ENCODE data around the gene CCDC81. TPM values are rescaled to one million over a fixed set of nuclear protein-coding genes. Genes with fewer than 3 reads are reported as not detected.

Gene CCDC81
- total and polyA plus RNA-seq, 2 of the 4 experiments (the other 2 are of a cell fraction) = 3.1 to 6.5 TPM

DNA sequence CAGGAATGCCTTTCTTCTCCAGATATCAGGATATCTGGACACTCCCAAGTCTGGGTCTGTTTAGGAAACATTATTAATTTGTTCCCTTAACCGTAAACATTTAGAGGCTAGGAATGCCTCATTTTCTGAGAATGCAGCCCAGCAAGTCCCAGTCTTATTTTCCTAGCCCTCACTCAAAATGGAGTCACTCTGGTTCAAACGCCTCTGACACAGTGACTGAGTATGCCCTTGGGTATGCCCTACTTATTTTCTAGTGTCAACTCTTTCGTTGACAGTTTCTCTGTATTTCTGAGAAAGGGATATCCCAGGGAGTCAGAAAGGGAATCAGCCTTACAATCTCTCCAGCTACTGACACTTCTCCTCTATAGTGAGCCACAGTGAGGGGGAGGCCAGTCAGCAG is 16.0 kb upstream of the CCDC81 start:
- no peak overlapping the region for H3K4me2 ChIP-seq (ENCODE audit: low read depth, low read length)
- H3K14ac ChIP-seq (replicated peaks; ENCODE audit: low read depth, low read length) = no peak overlapping the region
- H3K9me1 ChIP-seq (ENCODE audit: insufficient read depth, low read length) = no peaks in the 10 kb centered on the region; the same call in 1 of the 2 replicates
- no peak overlapping the region for H2AK9ac ChIP-seq (replicated peaks; ENCODE audit: low read depth, low read length, poor library complexity)
- H3K56ac ChIP-seq (ENCODE audit: extremely low read depth, insufficient read depth, low read length) = no peak overlapping the region
- ATAC-seq (ENCODE audit: low read depth) (no peak; the same call in 1 of the 2 replicates), DNase-seq (no peak)
- peaks cover 3% of the 10 kb centered on the region; the same call in 1 of the 2 replicates for H3K4me1 ChIP-seq (ENCODE audit: control insufficient read depth, insufficient read depth, low read length)
- H3K27me3 ChIP-seq (ENCODE audit: control insufficient read depth, insufficient read depth, low read length) = no peaks in the 10 kb centered on the region
- H3K4ac ChIP-seq (ENCODE audit: low read depth, low read length) = no peak overlapping the region
- H4K91ac ChIP-seq (ENCODE audit: insufficient read depth, low read depth, low read length) = no peak overlapping the region
- no peaks in the 10 kb centered on the region for H3K79me1 ChIP-seq (ENCODE audit: low read depth in 1 of 2, low read length in 2 of 2)
- ChIA-PET POLR2A (ENCODE audit: unreplicated experiment) (no interaction called here), CTCF (interaction anchor here (0.6 kb wide), 1 partner anchor 226 kb away, joined by 3 read pairs; no protein-coding TSS in a partner anchor)
- no peak overlapping the region for H2AFZ ChIP-seq (replicated peaks; ENCODE audit: low read length, poor library complexity)
- no peak overlapping the region for H3K27ac ChIP-seq (ENCODE audit: insufficient read depth, low read length)
- intact Hi-C loops (cut with micrococcal nuclease) = no loop called here
- no peak overlapping the region for H2BK120ac ChIP-seq (ENCODE audit: low read depth, low read length)
- 0 out of 2 replicates have a peak overlapping the region, but pooled peaks have one; percentile 36 for H3K23ac ChIP-seq (ENCODE audit: low read depth, low read length)
- BruUV-seq (replicated peaks) = no TSS peak
- H2BK15ac ChIP-seq (ENCODE audit: low read depth, low read length) = no peak overlapping the region
- no peaks in the 10 kb centered on the region for H4K20me1 ChIP-seq (ENCODE audit: insufficient read depth, low read length)
- no peak overlapping the region for H2BK20ac ChIP-seq (ENCODE audit: low read depth, low read length)
- no peak overlapping the region for H4K5ac ChIP-seq (ENCODE audit: low read depth, low read length)
- no peak overlapping the region for H2BK5ac ChIP-seq (ENCODE audit: low read depth, low read length, poor library complexity, severe bottlenecking)
- H2AK5ac ChIP-seq (ENCODE audit: low read depth, low read length) = no peak overlapping the region
- H3K9me3 ChIP-seq (ENCODE audit: control insufficient read depth, insufficient read depth, low read length) = no peaks in the 10 kb centered on the region
- no peak overlapping the region for H3K9ac ChIP-seq (ENCODE audit: low read depth, low read length)
- H3K18ac ChIP-seq (ENCODE audit: low read depth, low read length) = no peak overlapping the region
- no peaks in the 10 kb centered on the region for H3K36me3 ChIP-seq (ENCODE audit: control insufficient read depth, insufficient read depth, low read length)
- no peak overlapping the region for H3K4me3 ChIP-seq (ENCODE audit: insufficient read depth, low read depth, low read length)
- TF ChIP-seq, protein P1, sequence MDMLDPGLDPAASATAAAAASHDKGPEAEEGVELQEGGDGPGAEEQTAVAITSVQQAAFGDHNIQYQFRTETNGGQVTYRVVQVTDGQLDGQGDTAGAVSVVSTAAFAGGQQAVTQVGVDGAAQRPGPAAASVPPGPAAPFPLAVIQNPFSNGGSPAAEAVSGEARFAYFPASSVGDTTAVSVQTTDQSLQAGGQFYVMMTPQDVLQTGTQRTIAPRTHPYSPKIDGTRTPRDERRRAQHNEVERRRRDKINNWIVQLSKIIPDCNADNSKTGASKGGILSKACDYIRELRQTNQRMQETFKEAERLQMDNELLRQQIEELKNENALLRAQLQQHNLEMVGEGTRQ (IDR thresholded peaks at IDR 0.05; ENCODE audit: low read depth, low read length) = no peak
- no peak for TF ChIP-seq CEBPB (IDR thresholded peaks at IDR 0.05; ENCODE audit: low read depth, low read length)
- no peak for TF ChIP-seq RCOR1 (IDR thresholded peaks at IDR 0.05; ENCODE audit: insufficient replicate concordance, low read length)
- no peak for TF ChIP-seq BHLHE40 (IDR thresholded peaks at IDR 0.05; ENCODE audit: low read depth, low read length)
- no peak for TF ChIP-seq NFE2L2 (IDR thresholded peaks at IDR 0.05; ENCODE audit: low read depth, low read length)
- TF ChIP-seq, protein P2, sequence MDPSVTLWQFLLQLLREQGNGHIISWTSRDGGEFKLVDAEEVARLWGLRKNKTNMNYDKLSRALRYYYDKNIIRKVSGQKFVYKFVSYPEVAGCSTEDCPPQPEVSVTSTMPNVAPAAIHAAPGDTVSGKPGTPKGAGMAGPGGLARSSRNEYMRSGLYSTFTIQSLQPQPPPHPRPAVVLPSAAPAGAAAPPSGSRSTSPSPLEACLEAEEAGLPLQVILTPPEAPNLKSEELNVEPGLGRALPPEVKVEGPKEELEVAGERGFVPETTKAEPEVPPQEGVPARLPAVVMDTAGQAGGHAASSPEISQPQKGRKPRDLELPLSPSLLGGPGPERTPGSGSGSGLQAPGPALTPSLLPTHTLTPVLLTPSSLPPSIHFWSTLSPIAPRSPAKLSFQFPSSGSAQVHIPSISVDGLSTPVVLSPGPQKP (IDR thresholded peaks at IDR 0.05; ENCODE audit: borderline replicate concordance, low read depth, low read length) = no peak
- no peak for TF ChIP-seq MAFK (IDR thresholded peaks at IDR 0.05; ENCODE audit: low read depth, low read length)
- TF ChIP-seq MAZ (IDR thresholded peaks at IDR 0.05; ENCODE audit: borderline replicate concordance, low read depth, low read length) = no peak
- TF ChIP-seq RFX5 (IDR thresholded peaks at IDR 0.05; ENCODE audit: low read depth, low read length) = no peak
- TF ChIP-seq POLR2A (IDR thresholded peaks at IDR 0.05; ENCODE audit: low read depth, low read length) = no peak
- TF ChIP-seq RAD21 (IDR thresholded peaks at IDR 0.05; ENCODE audit: low read length) = no peak
- TF ChIP-seq MXI1 (IDR thresholded peaks at IDR 0.05; ENCODE audit: borderline replicate concordance, low read depth, low read length) = no peak
- no peak for TF ChIP-seq SMC3 (IDR thresholded peaks at IDR 0.05; ENCODE audit: low read depth, low read length)
- no peak overlapping the region for H4K8ac ChIP-seq (ENCODE audit: low read depth in 2 of 2, low read length in 2 of 2)
- WGBS, 2 experiments (ENCODE audit: extremely low coverage in 2 of 2, insufficient read length in 1 of 2) = 80% methylated on average over 1 of the region's 3 CpGs; no CpG with 5 or more reads in 1 of the 2 experiments
- in situ Hi-C loops (cut with MboI; ENCODE audit: low sequenced_read_pairs) = no loop called here
- dilution Hi-C loops (cut with HindIII; ENCODE audit: low sequenced_read_pairs, unreplicated experiment) = no loop called here
